Uterus (tissue), 4 donors: Measurements from ENCODE around the gene ETV2. TPM values are rescaled to one million over a fixed set of nuclear protein-coding genes. Genes with fewer than 3 reads are reported as not detected.

Experiments used
- DNase-seq, 2 donors: peaks; one replicate each; pipeline ENCODE4 v3.0.0-alpha.2; 2019 to 2020
- H3K27ac ChIP-seq, 2 donors: fragments of 200-600 bp; sonication (generic); 1 replicate in 1 of 2; 2 replicates in 1 of 2; pipeline ENCODE4 v1.5.1; 2016 to 2018
- H3K27me3 ChIP-seq, 2 donors: fragments of 200-600 bp; sonication (generic); one replicate each; pipeline ENCODE4 v1.5.1; 2018 to 2019; ENCODE audit warnings: control low read depth in 1 of 2
- H3K36me3 ChIP-seq, 2 donors: fragments of 200-600 bp; sonication (generic); one replicate each; pipeline ENCODE4 v1.5.1; 2019; ENCODE audit warnings: control low read depth in 1 of 2
- H3K4me1 ChIP-seq, 2 donors: fragments of 200-600 bp; sonication (generic); one replicate each; pipeline ENCODE4 v1.5.1; 2018 to 2019; ENCODE audit warnings: control low read depth in 1 of 2
- H3K4me3 ChIP-seq, 2 donors: fragments of 200-600 bp; sonication (generic); 1 replicate in 1 of 2; 2 replicates in 1 of 2; pipeline ENCODE4 v1.5.1; 2018 to 2019; ENCODE audit warnings: mild to moderate bottlenecking in 1 of 2
- H3K9me3 ChIP-seq, 2 donors: fragments of 200-600 bp; sonication (generic); one replicate each; pipeline ENCODE4 v1.5.1; 2019; ENCODE audit warnings: control low read depth in 1 of 2
- POLR2A ChIP-seq, 2 donors: fragments of 450-650 bp; IDR thresholded peaks; one replicate each; pipeline ENCODE4 v1.6.1; 2016; ENCODE audit warnings: antibody characterized with exemption in 2 of 2, mild to moderate bottlenecking in 1 of 2, moderate library complexity in 1 of 2
- intact Hi-C: fragments of 100-400 bp; cut with DNase I; formaldehyde crosslinking; loops from one replicate; pipeline ENCODE4 v1.15.1; 2023; ENCODE audit warnings: low total_unique reads
- total RNA-seq, 4 donors: library from RNA; depleted of rRNA in 3 of 4; stranded (reverse); fragments of >200 nt in 3 of 4; gene quantifications; one replicate each; pipeline versions ENCODE4 v1.1.0 to v1.2.4, GENCODE V29; 2014 to 2023
- TF ChIP-seq, protein P1 (sequence below), 4 experiments: fragments of 200-600 bp in 2 of 4; fragments of 450-650 bp in 2 of 4; sonication (generic) in 2 of 4; IDR thresholded peaks; one replicate each; pipeline ENCODE4 v1.5.1; 2016 to 2019; ENCODE audit warnings: antibody characterized with exemption in 4 of 4, mild to moderate bottlenecking in 2 of 4, moderate library complexity in 1 of 4
- donor health status: DM: yes; HTN: yes; CAD: no.

Gene ETV2
- total RNA-seq, 4 donors from 2014 or later: 0.48 to 1.6 TPM; not detected in 2

DNA sequence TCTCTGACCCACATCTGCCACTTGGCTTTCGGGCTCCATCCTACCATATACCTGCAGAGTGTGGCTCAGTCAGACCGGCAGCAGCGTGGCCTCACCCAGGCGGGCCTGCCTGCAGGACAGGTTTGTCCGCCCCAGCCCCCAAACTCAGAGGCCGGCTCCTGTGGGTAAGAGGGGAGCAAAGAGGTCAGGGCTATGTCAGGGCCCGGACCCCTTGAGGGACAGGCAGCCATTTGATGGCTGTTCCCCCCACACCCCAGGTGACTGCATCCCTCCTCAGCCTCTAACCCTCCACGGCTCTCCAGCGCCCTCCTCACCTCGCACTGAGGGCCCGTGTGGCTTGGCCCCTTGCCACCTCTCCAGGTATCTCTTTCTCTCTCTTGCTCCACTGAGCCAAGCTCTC lies 50.5 kb downstream of the ETV2 start:
- H3K9me3 ChIP-seq: no peaks in the 10 kb centered on the region
- no peak overlapping the region for H3K27ac ChIP-seq
- H3K27me3 ChIP-seq: no peaks in the 10 kb centered on the region
- H3K4me1 ChIP-seq: no peaks in the 10 kb centered on the region
- no peaks in the 10 kb centered on the region for H3K36me3 ChIP-seq
- no peak overlapping the region for H3K4me3 ChIP-seq
- intact Hi-C loops: no loop called here
- TF ChIP-seq POLR2A (IDR thresholded peaks at IDR 0.05): no peak
- TF ChIP-seq, protein P1, sequence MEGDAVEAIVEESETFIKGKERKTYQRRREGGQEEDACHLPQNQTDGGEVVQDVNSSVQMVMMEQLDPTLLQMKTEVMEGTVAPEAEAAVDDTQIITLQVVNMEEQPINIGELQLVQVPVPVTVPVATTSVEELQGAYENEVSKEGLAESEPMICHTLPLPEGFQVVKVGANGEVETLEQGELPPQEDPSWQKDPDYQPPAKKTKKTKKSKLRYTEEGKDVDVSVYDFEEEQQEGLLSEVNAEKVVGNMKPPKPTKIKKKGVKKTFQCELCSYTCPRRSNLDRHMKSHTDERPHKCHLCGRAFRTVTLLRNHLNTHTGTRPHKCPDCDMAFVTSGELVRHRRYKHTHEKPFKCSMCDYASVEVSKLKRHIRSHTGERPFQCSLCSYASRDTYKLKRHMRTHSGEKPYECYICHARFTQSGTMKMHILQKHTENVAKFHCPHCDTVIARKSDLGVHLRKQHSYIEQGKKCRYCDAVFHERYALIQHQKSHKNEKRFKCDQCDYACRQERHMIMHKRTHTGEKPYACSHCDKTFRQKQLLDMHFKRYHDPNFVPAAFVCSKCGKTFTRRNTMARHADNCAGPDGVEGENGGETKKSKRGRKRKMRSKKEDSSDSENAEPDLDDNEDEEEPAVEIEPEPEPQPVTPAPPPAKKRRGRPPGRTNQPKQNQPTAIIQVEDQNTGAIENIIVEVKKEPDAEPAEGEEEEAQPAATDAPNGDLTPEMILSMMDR (IDR thresholded peaks at IDR 0.05): no peak
- no peak for DNase-seq

DNA sequence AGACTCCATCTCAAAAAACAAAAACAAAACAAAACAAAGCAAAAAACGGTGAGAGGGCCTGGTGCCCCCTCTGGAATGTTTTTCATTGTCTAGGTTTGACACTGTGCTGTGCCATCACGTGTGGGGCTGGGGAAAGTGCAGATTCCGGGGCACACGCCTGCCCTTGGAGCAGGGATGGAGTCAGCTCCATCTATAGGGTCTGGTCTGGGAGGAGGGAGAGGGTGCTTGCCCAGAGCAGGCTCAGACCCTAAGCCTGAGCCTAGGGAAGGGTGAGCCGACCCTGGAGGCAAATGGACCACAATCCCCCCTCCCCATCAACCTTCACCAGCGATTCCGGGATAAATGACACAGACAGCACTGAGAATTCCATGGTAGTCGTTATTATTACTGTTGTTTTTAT lies 51.9 kb downstream of the ETV2 start:
- TF ChIP-seq, protein P1 (IDR thresholded peaks at IDR 0.05): no peak
- TF ChIP-seq POLR2A (IDR thresholded peaks at IDR 0.05): no peak
- no peaks in the 10 kb centered on the region for H3K36me3 ChIP-seq
- H3K27ac ChIP-seq: no peak overlapping the region
- H3K27me3 ChIP-seq: no peaks in the 10 kb centered on the region
- no peak overlapping the region for H3K4me3 ChIP-seq
- intact Hi-C loops: no loop called here
- no peak for DNase-seq
- no peaks in the 10 kb centered on the region for H3K4me1 ChIP-seq
- no peaks in the 10 kb centered on the region for H3K9me3 ChIP-seq

DNA sequence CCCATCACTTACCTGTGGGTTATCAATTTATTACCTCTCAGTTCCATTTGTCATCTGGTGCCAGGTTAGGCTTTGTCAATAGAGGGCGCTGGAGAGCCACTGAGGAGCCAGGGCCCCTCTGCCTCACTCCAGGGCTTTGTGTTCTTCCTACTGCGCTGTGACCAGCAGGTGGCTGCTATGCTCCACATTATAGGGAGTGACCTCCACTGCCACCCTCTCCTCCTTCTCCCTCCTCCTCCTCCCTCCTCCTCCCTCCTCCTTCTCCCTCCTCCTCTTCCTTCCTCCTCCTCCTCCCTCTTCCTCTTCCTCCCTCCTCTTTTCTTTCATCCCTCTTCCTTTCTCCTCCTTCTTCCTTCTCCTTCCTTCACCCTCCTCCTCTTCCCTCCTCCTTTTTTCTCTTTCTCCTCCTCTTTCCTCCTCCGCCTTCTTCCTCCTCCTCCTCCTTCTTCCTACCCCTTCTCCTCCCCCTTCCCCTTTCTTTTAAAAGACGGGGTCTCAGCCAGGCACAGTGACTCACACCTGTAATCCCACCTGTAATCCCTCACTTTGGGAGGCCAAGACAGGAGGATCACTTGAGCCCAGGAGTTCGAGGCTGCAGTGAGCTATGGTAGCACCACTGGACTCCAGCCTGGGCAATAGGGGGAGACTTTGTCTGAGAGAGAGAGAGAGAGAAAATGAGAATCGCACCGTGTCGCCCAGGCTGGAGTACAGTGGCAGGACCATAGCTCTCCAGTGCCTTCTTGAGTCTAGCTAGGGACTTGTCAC lies 52.5 kb downstream of the ETV2 start:
- DNase-seq: peak; percentile 80 to 86
- no peak for TF ChIP-seq POLR2A (IDR thresholded peaks at IDR 0.05)
- TF ChIP-seq, protein P1 (IDR thresholded peaks at IDR 0.05): peak; percentile 96 to 98 (median 97)
- Histone ChIP-seq H3K9me3 (no peaks in the 10 kb centered on the region), H3K36me3 (no peaks in the 10 kb centered on the region), H3K27ac (no peak overlapping the region), H3K27me3 (no peaks in the 10 kb centered on the region), H3K4me1 (no peaks in the 10 kb centered on the region), H3K4me3 (no peak overlapping the region)
- intact Hi-C loops: no loop called here

Other genes starting within 250 kb of the ETV2 start
- gene FFAR2, start 193.5 kb upstream of the ETV2 start, total RNA-seq: under 1 TPM in 2 of 4 donors, not detected in 2; 0.21 TPM
- not detected for gene KRTDAP, start 151.3 kb upstream of the ETV2 start, total RNA-seq
- 10 to 100 TPM in 3 of 4 donors, 1 to 10 TPM in 1; 4.4 to 73.7 (median 39.5) TPM for gene DMKN, start 128.1 kb upstream of the ETV2 start, total RNA-seq
- gene SBSN, start 113.4 kb upstream of the ETV2 start, total RNA-seq: under 1 TPM in 1 of 4 donors, not detected in 3; 0.37 TPM
- gene GAPDHS, start 108.3 kb upstream of the ETV2 start, total RNA-seq: not detected
- gene TMEM147, start 96.1 kb upstream of the ETV2 start, total RNA-seq: 100 to 1,000 TPM in 1 of 4 donors, 10 to 100 TPM in 3; 34.6 to 111 (median 50.0) TPM
- under 1 TPM in 1 of 4 donors, not detected in 3; 0.14 TPM for gene ATP4A, start 78.1 kb upstream of the ETV2 start, total RNA-seq
- gene PMIS2, start 55.6 kb upstream of the ETV2 start, total RNA-seq: not detected
- gene HAUS5, start 29.0 kb upstream of the ETV2 start, total RNA-seq: 10 to 100 TPM in 3 of 4 donors, 1 to 10 TPM in 1; 6.1 to 37.9 (median 17.7) TPM
- gene RBM42, start 12.7 kb upstream of the ETV2 start, total RNA-seq: 10 to 100 TPM; 23.8 to 60.0 (median 31.5) TPM
- 100 to 1,000 TPM in 3 of 4 donors, 10 to 100 TPM in 1; 47.4 to 344 (median 208) TPM for gene COX6B1, start 6.6 kb downstream of the ETV2 start, total RNA-seq
- gene UPK1A, start 24.8 kb downstream of the ETV2 start, total RNA-seq: under 1 TPM in 1 of 4 donors, not detected in 3; 0.91 TPM
- gene ZBTB32, start 62.8 kb downstream of the ETV2 start, total RNA-seq: not detected
- gene KMT2B, start 76.3 kb downstream of the ETV2 start, total RNA-seq: 10 to 100 TPM in 3 of 4 donors, 1 to 10 TPM in 1; 5.0 to 60.8 (median 16.8) TPM
- gene IGFLR1, start 100.7 kb downstream of the ETV2 start, total RNA-seq: 1 to 10 TPM in 3 of 4 donors, under 1 TPM in 1; 0.77 to 5.3 (median 2.2) TPM
- 100 to 1,000 TPM in 1 of 4 donors, 10 to 100 TPM in 2, 1 to 10 TPM in 1; 6.5 to 116 (median 19.5) TPM for gene U2AF1L4, start 103.7 kb downstream of the ETV2 start, total RNA-seq
- 10 to 100 TPM in 3 of 4 donors, 1 to 10 TPM in 1; 5.3 to 37.3 (median 18.8) TPM for gene PSENEN, start 103.9 kb downstream of the ETV2 start, total RNA-seq
- gene LIN37, start 106.8 kb downstream of the ETV2 start, total RNA-seq: 10 to 100 TPM in 3 of 4 donors, 1 to 10 TPM in 1; 6.8 to 31.6 (median 16.9) TPM
- 100 to 1,000 TPM in 3 of 4 donors, 10 to 100 TPM in 1; 24.5 to 217 (median 134) TPM for gene HSPB6, start 115.3 kb downstream of the ETV2 start, total RNA-seq
- 10 to 100 TPM in 1 of 4 donors, 1 to 10 TPM in 3; 1.0 to 52.6 (median 4.1) TPM for gene PROSER3, start 116.4 kb downstream of the ETV2 start, total RNA-seq
- 10 to 100 TPM in 2 of 4 donors, 1 to 10 TPM in 1, under 1 TPM in 1; 0.26 to 43.4 (median 8.9) TPM for gene ARHGAP33, start 133.8 kb downstream of the ETV2 start, total RNA-seq
- gene PRODH2, start 171.1 kb downstream of the ETV2 start, total RNA-seq: not detected
- gene NPHS1, start 210.8 kb downstream of the ETV2 start, total RNA-seq: under 1 TPM in 1 of 4 donors, not detected in 3; 0.14 TPM
- gene KIRREL2, start 215.2 kb downstream of the ETV2 start, total RNA-seq: 1 to 10 TPM in 1 of 4 donors, under 1 TPM in 1, not detected in 2; 0.55 to 2.8 TPM
- 10 to 100 TPM in 1 of 4 donors, 1 to 10 TPM in 1, not detected in 2; 6.1 to 16.2 TPM for gene APLP1, start 226.8 kb downstream of the ETV2 start, total RNA-seq